Measurements from ENCODE around the gene RTF2. TPM values are rescaled to one million over a fixed set of nuclear protein-coding genes. Genes with fewer than 3 reads are reported as not detected.
"Not testable (repeated sequence)": the region's sequence is repeated elsewhere in the genome, so short reads cannot be mapped to it uniquely, and the experiment has no call there.

Gene RTF2
- total RNA-seq, 2 experiments from 2014 or later, result 118 to 125 TPM

DNA sequence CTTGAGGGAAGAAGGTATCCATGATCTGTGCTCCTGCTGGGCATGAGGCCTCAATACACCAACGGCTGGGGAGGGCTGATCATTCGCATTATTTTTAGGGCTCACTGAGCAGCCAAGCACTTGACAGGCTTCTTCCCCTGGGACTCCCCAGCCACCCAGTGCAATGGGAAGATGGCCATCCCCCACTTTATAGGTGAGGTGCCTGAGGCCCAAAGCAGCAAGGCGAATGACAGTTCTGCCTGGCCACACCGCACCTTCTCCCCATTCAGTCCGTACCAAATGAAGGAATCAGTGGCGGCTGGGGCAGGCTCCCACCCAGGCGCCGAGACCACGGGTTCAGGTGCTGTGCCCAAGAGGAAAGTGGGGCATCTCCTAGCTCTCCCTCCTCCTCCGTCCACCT lies 51.8 kb downstream of the RTF2 start:
- Mint-ChIP-seq H3K9me3 (ENCODE audit: insufficient read depth) (peaks cover 12% of the 10 kb centered on the region), H3K27ac (no peak overlapping the region), H3K27me3 (ENCODE audit: low read depth) (no peaks in the 10 kb centered on the region), H3K36me3 (ENCODE audit: low read depth) (peaks cover 63% of the 10 kb centered on the region), H3K4me1 (ENCODE audit: low read depth) (peaks cover 9% of the 10 kb centered on the region), H3K4me3 (no peak overlapping the region)
- DNase-seq (no peak), ATAC-seq (no peak)
- ChIA-PET CTCF (no interaction called here), POLR2A (no interaction called here)

DNA sequence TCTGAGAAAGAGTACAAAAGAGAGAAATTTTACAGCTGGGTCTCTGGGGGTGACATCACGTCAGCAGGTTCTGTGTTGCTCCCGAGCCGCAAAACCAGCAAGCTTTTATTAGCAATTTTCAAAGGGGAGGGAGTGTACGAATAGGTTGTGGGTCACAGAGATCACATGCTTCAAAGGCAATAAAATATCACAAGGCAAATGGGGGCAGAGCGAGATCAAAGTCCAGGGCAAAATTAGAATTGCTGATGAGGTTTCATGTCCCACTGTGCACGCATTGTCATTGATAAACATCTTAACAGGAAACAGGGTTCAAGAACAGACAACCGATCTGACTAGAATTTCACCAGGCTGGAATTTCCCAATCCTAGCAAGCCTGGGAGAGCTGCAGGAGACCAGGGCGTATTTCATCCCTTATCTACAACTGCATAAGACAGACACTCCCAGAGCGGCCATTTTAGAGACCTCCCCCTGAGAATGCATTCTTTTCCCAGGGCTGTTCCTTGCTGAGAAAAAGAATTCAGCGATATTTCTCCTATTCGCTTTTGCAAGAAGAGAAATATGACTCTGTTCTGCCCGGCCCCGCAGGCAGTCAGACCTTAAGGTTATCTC lies 52.4 kb downstream of the RTF2 start:
- POLR2A ChIA-PET; H3K4me1 Mint-ChIP-seq (ENCODE audit: low read depth); H3K27me3 Mint-ChIP-seq (ENCODE audit: low read depth); DNase-seq; ATAC-seq; H3K4me3 Mint-ChIP-seq; CTCF ChIA-PET: not testable (repeated sequence)
- H3K36me3 Mint-ChIP-seq (ENCODE audit: low read depth), result peaks cover 58% of the 10 kb centered on the region
- peaks cover 12% of the 10 kb centered on the region for H3K9me3 Mint-ChIP-seq (ENCODE audit: insufficient read depth)
- H3K27ac Mint-ChIP-seq, result peak overlapping the region; percentile 32

- peaks cover 47% of the 10 kb centered on the region for H3K36me3 Mint-ChIP-seq (ENCODE audit: low read depth)
- peaks cover 9% of the 10 kb centered on the region for H3K4me1 Mint-ChIP-seq (ENCODE audit: low read depth)
- DNase-seq (no peak), ATAC-seq (no peak)
- no peaks in the 10 kb centered on the region for H3K27me3 Mint-ChIP-seq (ENCODE audit: low read depth)
- peaks cover 12% of the 10 kb centered on the region for H3K9me3 Mint-ChIP-seq (ENCODE audit: insufficient read depth)
- H3K4me3 Mint-ChIP-seq, result no peak overlapping the region
- POLR2A ChIA-PET, result no interaction called here
- no peak overlapping the region for H3K27ac Mint-ChIP-seq
- CTCF ChIA-PET, result no interaction called here
Measured at GRCh38 chr20:56522311-56522710, 53.9 kb downstream of the RTF2 start.

DNA sequence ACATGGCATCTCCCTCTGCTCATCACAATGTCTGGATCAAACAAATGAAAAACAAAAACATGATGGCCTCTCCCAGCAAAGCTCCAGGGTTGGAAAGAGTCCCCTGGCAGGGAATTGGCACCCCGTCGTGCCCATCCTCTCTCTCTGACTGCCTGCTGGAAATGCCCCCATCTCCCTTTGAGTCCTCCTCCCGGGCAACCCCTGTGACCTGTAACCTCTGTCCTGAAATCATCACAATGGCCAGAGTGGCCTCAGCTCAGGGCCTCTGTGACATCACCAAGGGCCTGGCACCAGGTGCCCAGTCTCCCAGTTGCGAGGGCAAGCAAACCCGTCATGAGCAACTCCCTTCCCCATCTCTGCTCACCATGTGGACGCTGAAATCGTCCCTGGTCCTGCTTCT lies 56.0 kb downstream of the RTF2 start, which contains the start of gene FAM209A:
TSS of gene FAM209A (plus strand) at position 301 of the 400 bp plus-strand sequence. CDS start at position 366, 65 bp downstream.
- H3K27me3 Mint-ChIP-seq (ENCODE audit: low read depth), result not testable (repeated sequence)

GRCh38 chr20:56527521-56527920 lies 59.1 kb downstream of the RTF2 start:
- H3K27me3 Mint-ChIP-seq (ENCODE audit: low read depth), result no peaks in the 10 kb centered on the region
- H3K27ac Mint-ChIP-seq, result no peak overlapping the region
- DNase-seq (no peak), ATAC-seq (no peak)
- H3K9me3 Mint-ChIP-seq (ENCODE audit: insufficient read depth), result no peaks in the 10 kb centered on the region
- H3K36me3 Mint-ChIP-seq (ENCODE audit: low read depth), result peaks cover 2% of the 10 kb centered on the region
- no peak overlapping the region for H3K4me3 Mint-ChIP-seq
- POLR2A ChIA-PET, result no interaction called here
- H3K4me1 Mint-ChIP-seq (ENCODE audit: low read depth), result peaks cover 9% of the 10 kb centered on the region
- CTCF ChIA-PET, result no interaction called here

More for the DNA sequence above, 56.0 kb downstream of the RTF2 start, which contains the start of gene FAM209A:
- DNase-seq; H3K27ac Mint-ChIP-seq; CTCF ChIA-PET; POLR2A ChIA-PET; H3K4me3 Mint-ChIP-seq; H3K4me1 Mint-ChIP-seq (ENCODE audit: low read depth); ATAC-seq: not testable (repeated sequence)
- H3K9me3 Mint-ChIP-seq (ENCODE audit: insufficient read depth), result peaks cover 12% of the 10 kb centered on the region
- H3K36me3 Mint-ChIP-seq (ENCODE audit: low read depth), result peaks cover 27% of the 10 kb centered on the region

DNA sequence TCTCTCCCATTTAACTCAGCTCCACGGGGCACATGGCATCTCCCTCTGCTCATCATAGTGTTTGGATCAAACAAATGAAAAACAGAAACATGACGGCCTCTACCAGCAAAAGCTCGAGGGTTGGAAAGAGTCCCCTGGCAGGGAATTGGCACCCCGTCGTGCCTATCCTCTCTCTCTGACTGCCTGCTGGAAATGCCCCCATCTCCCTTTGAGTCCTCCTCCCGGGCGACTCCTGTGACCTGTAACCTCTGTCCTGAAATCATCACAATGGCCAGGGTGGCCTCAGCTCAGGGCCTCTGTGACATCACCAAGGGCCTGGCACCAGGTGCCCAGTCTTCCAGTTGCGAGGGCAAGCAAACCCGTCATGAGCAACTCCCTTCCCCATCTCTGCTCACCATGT lies 64.5 kb downstream of the RTF2 start, which contains the start of gene FAM209B:
TSS of gene FAM209B (plus strand) at position 301 of the 400 bp plus-strand sequence. CDS start at position 397, 96 bp downstream.
- H3K27me3 Mint-ChIP-seq (ENCODE audit: low read depth); H3K27ac Mint-ChIP-seq; DNase-seq; POLR2A ChIA-PET; H3K9me3 Mint-ChIP-seq (ENCODE audit: insufficient read depth); H3K4me3 Mint-ChIP-seq; H3K36me3 Mint-ChIP-seq (ENCODE audit: low read depth); CTCF ChIA-PET; ATAC-seq; H3K4me1 Mint-ChIP-seq (ENCODE audit: low read depth): not testable (repeated sequence)

DNA sequence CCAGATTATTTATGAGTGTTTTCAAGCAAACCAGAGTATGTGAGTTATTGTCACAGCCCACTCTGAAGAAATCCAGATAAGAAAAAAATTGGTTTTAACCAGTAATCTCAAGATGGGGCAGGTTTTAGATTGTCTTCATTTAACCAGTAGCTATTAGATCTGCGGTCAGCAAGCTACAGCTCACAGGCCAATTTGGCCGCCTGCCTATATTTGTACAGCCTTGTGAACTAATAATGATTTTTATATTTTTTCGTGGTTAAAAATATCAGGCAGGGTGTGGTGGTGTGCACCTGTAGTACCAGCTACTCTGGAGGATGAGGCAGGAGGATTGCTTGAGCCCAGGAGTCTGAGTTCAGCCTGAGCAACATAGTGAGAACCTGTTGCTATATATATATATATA lies 69.6 kb downstream of the RTF2 start:
- no peaks in the 10 kb centered on the region for H3K4me1 Mint-ChIP-seq (ENCODE audit: low read depth)
- DNase-seq (no peak), ATAC-seq (no peak)
- H3K27ac Mint-ChIP-seq, result no peak overlapping the region
- ChIA-PET CTCF (no interaction called here), POLR2A (no interaction called here)
- H3K27me3 Mint-ChIP-seq (ENCODE audit: low read depth), result no peaks in the 10 kb centered on the region
- no peaks in the 10 kb centered on the region for H3K36me3 Mint-ChIP-seq (ENCODE audit: low read depth)
- no peak overlapping the region for H3K4me3 Mint-ChIP-seq
- no peaks in the 10 kb centered on the region for H3K9me3 Mint-ChIP-seq (ENCODE audit: insufficient read depth)

GRCh38 chr20:56540415-56540814 lies 72.0 kb downstream of the RTF2 start:
- Mint-ChIP-seq H3K9me3 (ENCODE audit: insufficient read depth) (no peaks in the 10 kb centered on the region), H3K27ac (no peak overlapping the region)
- CTCF ChIA-PET, result interaction anchor here (1.9 kb wide), 1 partner anchor 11 kb away, joined by 5 read pairs; no protein-coding TSS in a partner anchor

GRCh38 chr20:56542489-56543030 lies 74.1 kb downstream of the RTF2 start:
- ATAC-seq, result no peak
- H3K9me3 Mint-ChIP-seq (ENCODE audit: insufficient read depth), result no peaks in the 10 kb centered on the region
- no peaks in the 10 kb centered on the region for H3K4me1 Mint-ChIP-seq (ENCODE audit: low read depth)
- peaks cover 2% of the 10 kb centered on the region for H3K27me3 Mint-ChIP-seq (ENCODE audit: low read depth)
- ChIA-PET POLR2A (no interaction called here), CTCF (no interaction called here)
- H3K4me3 Mint-ChIP-seq, result no peak overlapping the region
- no peak for DNase-seq
- no peaks in the 10 kb centered on the region for H3K36me3 Mint-ChIP-seq (ENCODE audit: low read depth)
- H3K27ac Mint-ChIP-seq, result no peak overlapping the region

More at GRCh38 chr20:56540415-56540814, 72.0 kb downstream of the RTF2 start:
- no peaks in the 10 kb centered on the region for H3K27me3 Mint-ChIP-seq (ENCODE audit: low read depth)
- DNase-seq (no peak), ATAC-seq (no peak)
- no peaks in the 10 kb centered on the region for H3K36me3 Mint-ChIP-seq (ENCODE audit: low read depth)
- no peaks in the 10 kb centered on the region for H3K4me1 Mint-ChIP-seq (ENCODE audit: low read depth)
- POLR2A ChIA-PET, result no interaction called here
- H3K4me3 Mint-ChIP-seq, result no peak overlapping the region

- CTCF ChIA-PET, result interaction anchor here (0.6 to 2.3 kb wide), 7 partner anchors 12 to 444 kb away, joined by 3 to 23 read pairs (median 6); no protein-coding TSS in a partner anchor
- H3K36me3 Mint-ChIP-seq (ENCODE audit: low read depth), result no peaks in the 10 kb centered on the region
- H3K27me3 Mint-ChIP-seq (ENCODE audit: low read depth), result peaks cover 3% of the 10 kb centered on the region
- POLR2A ChIA-PET, result no interaction called here
- peaks cover 8% of the 10 kb centered on the region for H3K4me1 Mint-ChIP-seq (ENCODE audit: low read depth)
- no peak overlapping the region for H3K27ac Mint-ChIP-seq
- H3K9me3 Mint-ChIP-seq (ENCODE audit: insufficient read depth), result no peaks in the 10 kb centered on the region
- DNase-seq, result no peak
- no peak overlapping the region for H3K4me3 Mint-ChIP-seq
- ATAC-seq, result no peak
Measured at GRCh38 chr20:56551571-56551970, 83.1 kb downstream of the RTF2 start.

DNA sequence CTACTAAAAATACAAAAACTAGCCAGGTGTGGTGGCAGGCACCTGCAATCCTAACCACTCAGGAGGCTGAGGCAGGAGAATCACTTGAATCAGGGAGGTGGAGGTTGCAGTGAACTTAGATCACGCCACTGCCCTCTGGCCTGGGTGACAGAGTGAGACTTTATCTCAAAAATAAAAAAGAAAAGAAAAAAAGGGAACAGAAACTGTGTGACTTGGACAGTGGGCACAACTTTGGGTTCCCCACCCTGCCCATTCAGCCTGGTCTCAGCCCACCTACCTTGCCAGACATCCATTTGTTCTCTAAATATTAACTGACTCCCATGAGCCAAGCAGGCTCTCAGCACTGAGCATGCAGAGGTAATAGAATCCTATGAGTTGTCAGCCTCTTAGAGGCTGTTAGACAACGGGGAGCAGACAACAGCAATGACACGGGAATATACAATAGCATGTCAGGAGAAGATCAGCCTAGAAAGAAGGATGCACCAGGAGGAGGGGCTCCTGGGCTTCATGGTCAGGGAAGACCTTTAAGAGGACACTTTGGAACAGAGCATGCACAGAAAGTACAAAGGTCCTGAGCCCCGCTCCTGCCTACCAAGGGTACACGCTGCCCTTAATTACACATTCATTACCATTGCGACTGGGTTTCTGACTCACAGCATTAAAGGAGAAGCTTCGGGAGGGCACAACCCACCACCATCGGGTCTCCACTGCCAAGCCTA lies 84.6 kb downstream of the RTF2 start:
- POLR2A ChIA-PET, result no interaction called here
- no peak for DNase-seq
- Mint-ChIP-seq H3K4me3 (no peak overlapping the region), H3K9me3 (ENCODE audit: insufficient read depth) (no peaks in the 10 kb centered on the region), H3K4me1 (ENCODE audit: low read depth) (peaks cover 8% of the 10 kb centered on the region), H3K36me3 (ENCODE audit: low read depth) (no peaks in the 10 kb centered on the region), H3K27ac (no peak overlapping the region), H3K27me3 (ENCODE audit: low read depth) (peaks cover 2% of the 10 kb centered on the region)
- CTCF ChIA-PET, result no interaction called here
- ATAC-seq, result no peak

- ATAC-seq (peak; percentile 36), DNase-seq (no peak)
- no peak overlapping the region for H3K27ac Mint-ChIP-seq
- POLR2A ChIA-PET, result no interaction called here
- no peak overlapping the region for H3K4me3 Mint-ChIP-seq
- H3K9me3 Mint-ChIP-seq (ENCODE audit: insufficient read depth), result no peaks in the 10 kb centered on the region
- CTCF ChIA-PET, result no interaction called here
- no peaks in the 10 kb centered on the region for H3K36me3 Mint-ChIP-seq (ENCODE audit: low read depth)
- peaks cover 8% of the 10 kb centered on the region for H3K4me1 Mint-ChIP-seq (ENCODE audit: low read depth)
- H3K27me3 Mint-ChIP-seq (ENCODE audit: low read depth), result peaks cover 7% of the 10 kb centered on the region
Measured at GRCh38 chr20:56554869-56555268, 86.4 kb downstream of the RTF2 start.

All from activated CD8-positive, alpha-beta T cell treated with anti-CD3 and anti-CD28 coated beads, Interleukin-2, amount 10 ng/mL, durations not matched to agents 7 days and 5 days (primary cell).